GM12891 (cell line): ENCODE data around the gene RAB11FIP3.

ENCODE experiments used
- PAX5 ChIP-seq: IDR thresholded peaks from 2 replicates; pipeline ENCODE4 v1.6.1; 2011; ENCODE audit warnings: low read length, moderate library complexity, mild to moderate bottlenecking; ENCODE audit not compliant: insufficient read depth, severe bottlenecking
- POLR2A ChIP-seq: IDR thresholded peaks from 2 replicates; pipeline ENCODE4 v1.6.1; 2011; ENCODE audit warnings: low read depth, low read length, control low read depth
- POLR2AphosphoS5 ChIP-seq: IDR thresholded peaks from 2 replicates; pipeline ENCODE4 v1.6.1; 2011; ENCODE audit warnings: low read depth, low read length, control low read depth
- POU2F2 ChIP-seq: IDR thresholded peaks from 2 replicates; pipeline ENCODE4 v1.6.1; 2011; ENCODE audit warnings: low read depth, mild to moderate bottlenecking, control low read depth, low read length, moderate library complexity
- SPI1 ChIP-seq: IDR thresholded peaks from 2 replicates; pipeline ENCODE4 v1.6.1; 2011; ENCODE audit warnings: low read depth, low read length, control low read depth
- TAF1 ChIP-seq: IDR thresholded peaks from 2 replicates; pipeline ENCODE4 v1.6.1; 2011; ENCODE audit warnings: low read depth, low read length, control low read depth

DNA sequence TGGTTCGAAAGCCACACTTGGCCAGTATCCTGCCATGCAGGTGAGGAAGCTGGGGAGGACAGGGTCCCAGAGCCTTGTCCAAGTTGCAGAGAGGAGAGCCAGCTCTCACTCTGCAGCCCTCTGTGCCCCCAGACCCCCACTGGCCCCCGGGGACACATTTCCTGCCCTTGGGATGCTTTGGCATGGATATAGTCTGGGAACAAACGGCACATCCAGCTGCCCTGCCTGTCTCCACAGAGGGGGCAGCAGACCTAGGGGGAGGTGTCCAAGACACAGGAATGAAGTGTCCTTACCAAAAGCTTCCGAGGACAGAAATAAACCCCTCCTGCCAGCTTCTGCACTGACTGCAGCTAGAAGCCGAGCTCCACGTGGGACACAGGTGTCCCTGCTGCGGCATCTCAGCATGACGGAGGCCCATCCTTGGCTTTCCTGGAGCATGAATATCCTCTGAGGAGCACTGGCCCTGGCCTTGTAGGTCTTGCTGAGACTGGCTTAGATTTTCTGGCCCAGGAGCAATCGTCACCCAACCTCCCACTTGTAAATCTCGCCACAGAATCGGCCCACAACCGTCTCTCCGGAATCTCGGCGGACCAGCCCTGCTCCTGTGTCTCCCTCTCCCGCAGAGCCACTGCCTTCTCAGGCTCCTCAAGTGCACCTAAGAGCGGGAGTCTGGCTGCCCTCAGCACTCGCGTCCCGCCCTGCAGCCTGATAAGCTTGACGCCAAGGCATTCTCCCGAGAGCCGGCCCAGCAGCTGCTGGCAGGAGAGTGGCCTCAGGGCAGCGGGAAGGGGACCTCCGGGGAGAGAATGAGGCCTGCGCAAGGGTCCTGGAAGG is 100.9 kb downstream of the RAB11FIP3 start:
- TF ChIP-seq POLR2A (no peak; the same call in 1 of the 2 replicates), POLR2AphosphoS5 (no peak), TAF1 (no peak), SPI1 (no peak), PAX5 (no peak), POU2F2 (no peak)
